M059J (cell line): Measurements from ENCODE around the gene PCDHA7. TPM values are rescaled to one million over a fixed set of nuclear protein-coding genes. Genes with fewer than 3 reads are reported as not detected.
A peak's percentile ranks its signal among the peaks of the same experiment; 100 is the strongest.
"Not testable (repeated sequence)": the region's sequence is repeated elsewhere in the genome, so short reads cannot be mapped to it uniquely, and the experiment has no call there.

Experiments used
- DNase-seq: peaks from one replicate; pipeline ENCODE4 v3.0.0-alpha.2; 2012; ENCODE audit warnings: low read depth
- total RNA-seq: library from RNA; depleted of rRNA; stranded (reverse); fragments of >200 nt; shearing (Covaris generic); gene quantifications from 2 replicates; pipeline ENCODE4 v1.2.3, GENCODE V29; 2014; rRNA removed

Gene PCDHA7
- total RNA-seq, 1 experiment from 2014 or later = 0.02 TPM

DNA sequence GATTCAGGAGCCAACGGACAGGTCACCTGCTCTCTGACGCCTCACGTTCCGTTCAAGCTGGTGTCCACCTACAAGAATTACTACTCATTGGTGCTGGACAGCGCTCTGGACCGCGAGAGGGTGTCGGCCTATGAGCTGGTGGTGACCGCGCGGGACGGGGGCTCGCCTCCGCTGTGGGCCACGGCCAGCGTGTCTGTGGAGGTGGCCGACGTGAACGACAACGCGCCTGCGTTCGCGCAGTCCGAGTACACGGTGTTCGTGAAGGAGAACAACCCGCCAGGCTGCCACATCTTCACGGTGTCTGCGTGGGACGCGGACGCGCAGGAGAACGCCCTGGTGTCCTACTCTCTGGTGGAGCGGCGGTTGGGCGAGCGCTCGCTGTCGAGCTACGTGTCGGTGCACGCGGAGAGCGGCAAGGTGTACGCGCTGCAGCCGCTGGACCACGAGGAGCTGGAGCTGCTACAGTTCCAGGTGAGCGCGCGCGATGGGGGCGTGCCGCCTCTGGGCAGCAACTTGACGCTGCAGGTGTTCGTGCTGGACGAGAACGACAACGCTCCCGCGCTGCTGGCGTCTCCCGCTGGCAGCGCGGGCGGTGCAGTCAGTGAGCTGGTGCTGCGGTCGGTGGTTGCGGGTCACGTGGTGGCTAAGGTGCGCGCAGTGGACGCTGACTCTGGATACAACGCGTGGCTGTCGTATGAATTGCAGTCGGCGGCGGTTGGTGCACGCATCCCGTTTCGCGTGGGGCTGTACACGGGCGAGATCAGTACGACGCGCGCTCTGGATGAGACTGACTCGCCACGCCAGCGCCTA, 23.3 kb downstream of the PCDHA7 start:
- DNase-seq = no peak

DNA sequence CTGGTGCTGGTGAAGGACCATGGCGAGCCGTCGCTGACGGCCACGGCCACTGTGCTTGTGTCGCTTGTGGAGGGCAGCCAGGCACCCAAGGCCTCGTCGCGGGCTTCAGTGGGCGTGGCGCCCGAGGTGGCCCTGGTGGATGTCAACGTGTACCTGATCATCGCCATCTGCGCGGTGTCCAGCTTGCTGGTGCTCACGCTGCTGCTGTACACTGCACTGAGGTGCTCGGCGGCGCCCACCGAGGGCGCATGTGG, 23.8 kb downstream of the PCDHA7 start:
- DNase-seq = no peak

DNA sequence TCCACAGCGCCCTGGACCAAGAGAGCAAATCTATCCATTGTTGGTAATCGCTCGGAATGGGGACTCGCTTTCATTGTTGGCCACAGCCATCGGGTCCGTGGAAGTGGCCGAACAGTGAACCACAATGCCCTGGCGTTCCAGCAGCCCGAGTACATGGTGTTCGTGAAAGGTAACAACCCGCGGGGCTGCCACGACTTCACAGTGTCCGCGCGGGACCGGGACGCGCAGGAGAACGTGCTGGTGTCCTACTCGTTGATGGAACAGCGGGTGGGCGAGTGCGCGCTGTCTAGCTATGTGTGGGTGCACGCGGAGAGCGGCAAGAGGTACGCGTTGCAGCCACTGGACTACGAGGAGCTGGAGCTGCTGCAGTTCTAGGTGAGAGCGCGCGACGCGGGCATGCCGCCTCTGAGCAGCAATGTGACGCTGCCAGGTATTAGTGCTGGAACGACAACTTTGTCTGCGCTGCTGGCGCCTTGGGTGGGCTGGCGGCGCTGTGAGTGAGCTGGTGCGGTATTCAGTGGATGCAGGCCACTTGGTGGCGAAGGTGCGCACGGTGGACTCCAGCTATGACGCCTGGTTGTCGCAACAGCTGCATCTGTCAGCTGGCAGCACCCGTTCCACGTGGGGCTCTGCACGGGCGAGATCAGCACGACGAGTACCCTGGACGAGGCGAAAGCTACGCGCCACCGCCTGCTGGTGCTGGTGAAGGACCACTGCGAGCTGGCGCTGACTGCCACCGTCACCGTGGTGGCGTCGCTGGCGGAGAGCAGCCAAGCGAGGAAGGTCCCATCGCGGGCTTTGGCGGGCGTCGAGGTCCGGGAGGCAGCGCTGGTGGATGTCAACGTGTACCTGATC, 28.6 kb downstream of the PCDHA7 start:
- DNase-seq = no peak

DNA sequence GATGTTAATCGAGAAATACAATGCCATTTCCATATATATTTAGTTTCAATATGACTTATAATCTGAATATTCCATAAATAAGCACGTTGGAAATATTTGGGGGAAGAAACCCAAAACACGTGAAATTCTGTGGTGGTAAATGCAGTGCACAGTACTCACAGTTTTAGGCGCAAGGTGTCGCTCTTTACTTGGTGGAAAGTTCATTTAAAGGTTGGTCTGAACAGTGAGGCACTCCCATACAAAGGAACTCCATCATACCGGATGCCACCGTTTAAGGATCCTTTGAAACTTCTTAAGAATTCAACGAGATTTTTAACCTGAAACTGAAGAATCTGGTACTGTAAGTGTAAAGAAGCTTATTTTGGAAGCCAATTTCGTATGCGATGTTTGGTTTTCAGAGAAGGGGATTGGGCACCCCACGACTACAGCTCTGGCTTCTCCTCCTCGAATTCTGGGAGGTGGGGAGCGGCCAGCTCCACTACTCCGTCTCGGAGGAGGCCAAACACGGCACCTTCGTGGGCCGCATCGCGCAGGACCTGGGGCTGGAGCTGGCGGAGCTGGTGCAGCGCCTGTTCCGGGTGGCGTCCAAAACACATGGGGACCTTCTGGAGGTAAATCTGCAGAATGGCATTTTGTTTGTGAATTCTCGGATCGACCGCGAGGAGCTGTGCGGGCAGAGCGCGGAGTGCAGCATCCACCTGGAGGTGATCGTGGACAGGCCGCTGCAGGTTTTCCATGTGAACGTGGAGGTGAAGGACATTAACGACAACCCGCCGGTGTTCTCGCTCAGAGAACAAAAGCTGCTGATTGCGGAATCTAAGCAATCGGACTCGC, 34.9 kb downstream of the PCDHA7 start, which contains the start of gene PCDHA11:
Gene PCDHA11 (plus strand): TSS at position 237 of the 834 bp plus-strand sequence. CDS start 147 bp downstream, at position 384.
- DNase-seq = peak; percentile 63

DNA sequence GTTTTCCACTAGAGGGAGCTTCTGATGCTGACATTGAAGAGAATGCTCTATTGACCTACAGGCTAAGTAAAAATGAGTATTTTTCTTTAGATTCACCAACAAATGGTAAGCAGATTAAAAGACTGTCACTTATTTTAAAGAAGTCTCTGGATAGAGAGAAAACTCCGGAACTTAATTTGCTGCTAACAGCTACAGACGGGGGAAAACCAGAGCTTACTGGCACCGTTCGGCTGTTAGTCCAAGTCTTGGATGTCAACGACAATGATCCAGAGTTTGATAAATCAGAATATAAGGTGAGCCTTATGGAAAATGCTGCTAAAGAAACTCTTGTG, 35.5 kb downstream of the PCDHA7 start:
- DNase-seq = no peak

DNA sequence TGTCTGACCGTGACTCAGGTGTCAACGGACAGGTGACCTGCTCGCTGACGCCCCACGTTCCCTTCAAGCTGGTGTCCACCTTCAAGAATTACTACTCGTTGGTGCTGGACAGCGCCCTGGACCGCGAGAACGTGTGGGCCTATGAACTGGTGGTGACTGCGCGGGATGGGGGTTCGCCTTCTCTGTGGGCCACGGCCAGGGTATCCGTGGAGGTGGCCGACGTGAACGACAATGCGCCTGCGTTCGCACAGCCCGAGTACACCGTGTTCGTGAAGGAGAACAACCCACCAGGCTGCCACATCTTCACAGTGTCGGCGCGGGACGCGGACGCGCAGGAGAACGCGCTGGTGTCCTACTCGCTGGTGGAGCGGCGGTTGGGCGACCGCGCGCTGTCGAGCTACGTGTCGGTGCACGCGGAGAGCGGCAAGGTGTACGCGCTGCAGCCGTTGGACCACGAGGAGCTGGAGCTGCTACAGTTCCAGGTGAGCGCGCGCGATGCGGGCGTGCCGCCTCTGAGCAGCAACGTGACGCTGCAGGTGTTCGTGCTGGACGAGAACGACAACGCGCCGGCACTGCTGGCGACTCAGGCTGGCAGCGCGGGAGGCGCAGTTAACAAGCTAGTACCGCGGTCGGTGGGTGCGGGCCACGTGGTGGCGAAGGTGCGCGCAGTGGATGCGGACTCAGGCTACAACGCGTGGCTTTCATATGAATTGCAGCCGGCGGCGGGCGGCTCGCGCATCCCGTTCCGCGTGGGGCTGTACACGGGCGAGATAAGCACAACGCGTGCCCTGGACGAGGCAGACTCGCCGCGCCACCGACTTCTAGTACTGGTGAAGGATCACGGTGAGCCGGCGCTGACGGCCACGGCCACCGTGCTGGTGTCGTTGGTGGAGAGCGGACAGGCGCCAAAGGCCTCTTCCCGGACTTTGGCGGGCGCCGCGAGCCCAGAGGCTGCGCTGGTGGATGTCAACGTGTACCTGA, 36.4 kb downstream of the PCDHA7 start:
- no peak for DNase-seq

DNA sequence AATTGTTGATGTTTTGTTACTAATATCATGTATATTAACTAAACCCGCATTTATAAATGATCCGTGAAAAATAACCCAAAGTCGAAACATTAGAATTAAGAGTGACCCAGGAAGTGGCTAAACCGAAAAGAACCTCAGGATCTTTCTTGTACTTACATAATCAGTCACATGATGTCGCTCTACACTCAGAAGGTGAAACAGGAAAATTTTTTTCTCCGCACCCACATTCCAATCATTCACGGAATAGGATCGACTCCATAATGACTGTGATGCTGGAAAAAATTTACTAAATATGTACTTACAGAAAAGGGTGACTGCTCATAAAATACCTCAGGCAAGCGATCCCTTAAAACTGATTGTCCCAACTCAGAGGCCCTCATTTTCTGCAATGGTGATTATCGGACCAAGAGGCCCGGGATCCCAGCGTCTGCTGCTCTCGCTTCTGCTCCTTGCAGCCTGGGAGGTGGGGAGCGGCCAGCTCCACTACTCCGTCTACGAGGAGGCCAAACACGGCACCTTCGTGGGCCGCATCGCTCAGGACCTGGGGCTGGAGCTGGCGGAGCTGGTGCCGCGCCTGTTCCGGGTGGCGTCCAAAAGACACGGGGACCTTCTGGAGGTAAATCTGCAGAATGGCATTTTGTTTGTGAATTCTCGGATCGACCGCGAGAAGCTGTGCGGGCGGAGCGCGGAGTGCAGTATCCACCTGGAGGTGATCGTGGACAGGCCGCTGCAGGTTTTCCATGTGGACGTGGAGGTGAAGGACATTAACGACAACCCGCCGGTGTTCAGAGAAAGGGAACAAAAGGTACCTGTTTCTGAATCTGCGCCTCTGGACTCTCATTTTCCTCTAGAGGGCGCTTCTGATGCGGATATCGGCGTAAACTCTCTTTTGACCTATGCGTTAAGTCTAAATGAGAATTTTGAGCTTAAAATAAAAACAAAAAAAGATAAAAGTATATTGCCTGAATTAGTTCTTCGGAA, 41.3 kb downstream of the PCDHA7 start, which contains the start of gene PCDHA12:
Gene PCDHA12 (plus strand): TSS at position 224 of the 981 bp plus-strand sequence. CDS start 165 bp downstream, at position 389.
- no peak for DNase-seq

DNA sequence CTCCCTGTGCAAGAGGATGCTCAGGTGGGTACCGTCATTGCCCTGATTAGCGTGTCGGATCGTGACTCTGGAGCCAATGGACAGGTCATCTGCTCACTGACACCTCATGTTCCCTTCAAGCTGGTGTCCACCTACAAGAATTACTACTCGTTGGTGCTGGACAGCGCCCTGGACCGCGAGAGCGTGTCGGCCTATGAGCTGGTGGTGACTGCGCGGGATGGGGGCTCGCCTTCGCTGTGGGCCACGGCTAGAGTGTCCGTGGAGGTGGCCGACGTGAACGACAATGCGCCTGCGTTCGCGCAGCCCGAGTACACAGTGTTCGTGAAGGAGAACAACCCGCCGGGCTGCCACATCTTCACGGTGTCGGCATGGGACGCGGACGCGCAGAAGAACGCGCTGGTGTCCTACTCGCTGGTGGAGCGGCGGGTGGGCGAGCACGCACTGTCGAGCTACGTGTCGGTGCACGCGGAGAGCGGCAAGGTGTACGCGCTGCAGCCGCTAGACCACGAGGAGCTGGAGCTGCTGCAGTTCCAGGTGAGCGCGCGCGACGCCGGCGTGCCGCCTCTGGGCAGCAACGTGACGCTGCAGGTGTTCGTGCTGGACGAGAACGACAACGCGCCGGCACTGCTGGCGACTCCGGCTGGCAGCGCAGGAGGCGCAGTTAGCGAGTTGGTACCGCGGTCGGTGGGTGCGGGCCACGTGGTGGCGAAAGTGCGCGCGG, 42.6 kb downstream of the PCDHA7 start:
- not testable (repeated sequence) for DNase-seq

DNA sequence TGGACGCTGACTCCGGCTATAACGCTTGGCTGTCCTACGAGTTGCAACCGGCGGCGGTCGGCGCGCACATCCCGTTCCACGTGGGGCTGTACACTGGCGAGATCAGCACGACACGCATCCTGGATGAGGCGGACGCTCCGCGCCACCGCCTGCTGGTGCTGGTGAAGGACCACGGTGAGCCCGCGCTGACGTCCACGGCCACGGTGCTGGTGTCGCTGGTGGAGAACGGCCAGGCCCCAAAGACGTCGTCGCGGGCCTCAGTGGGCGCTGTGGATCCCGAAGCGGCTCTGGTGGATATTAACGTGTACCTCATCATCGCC, 43.2 kb downstream of the PCDHA7 start:
- no peak for DNase-seq

DNA sequence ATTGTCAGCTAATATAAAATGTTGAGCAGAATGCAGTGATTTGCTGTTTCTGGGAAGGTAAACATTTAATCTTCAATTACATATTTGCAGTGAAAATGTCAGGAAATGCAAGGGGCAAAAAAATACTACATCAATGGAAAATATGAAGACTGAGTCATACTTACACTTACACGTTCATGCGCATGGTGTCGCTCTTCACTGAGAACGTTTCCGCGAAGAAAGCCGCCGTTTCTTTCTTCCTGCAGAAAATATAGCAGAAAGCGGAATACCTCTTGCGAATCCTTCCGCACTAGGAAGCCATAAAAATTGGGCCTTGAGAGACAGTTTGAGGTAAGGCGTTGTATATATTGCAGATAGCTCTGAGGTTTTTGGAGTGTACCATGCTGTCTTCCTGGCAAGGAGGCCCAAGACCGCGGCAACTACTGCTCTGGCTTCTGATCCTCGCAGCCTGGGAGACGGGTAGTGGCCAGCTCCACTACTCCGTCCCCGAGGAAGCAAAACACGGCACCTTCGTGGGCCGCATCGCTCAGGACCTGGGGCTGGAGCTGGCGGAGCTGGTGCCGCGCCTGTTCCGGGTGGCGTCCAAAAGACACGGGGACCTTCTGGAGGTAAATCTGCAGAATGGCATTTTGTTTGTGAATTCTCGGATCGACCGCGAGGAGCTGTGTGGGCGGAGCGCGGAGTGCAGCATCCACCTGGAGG, 48.0 kb downstream of the PCDHA7 start, which contains the start of gene PCDHA13:
Gene PCDHA13 (plus strand): TSS at position 236 of the 702 bp plus-strand sequence. CDS start 145 bp downstream, at position 381.
- DNase-seq = no peak

DNA sequence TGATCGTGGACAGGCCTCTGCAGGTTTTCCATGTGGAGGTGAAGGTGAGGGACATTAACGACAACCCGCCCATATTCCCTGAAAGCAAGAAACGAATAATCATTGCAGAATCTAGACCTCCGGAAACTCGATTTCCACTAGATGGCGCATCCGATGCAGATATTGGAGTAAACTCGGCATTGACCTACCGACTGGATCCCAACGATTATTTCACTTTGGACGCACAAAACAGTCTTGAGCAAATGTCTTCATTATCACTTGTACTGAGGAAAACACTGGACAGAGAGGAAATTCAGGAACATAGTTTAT, 48.5 kb downstream of the PCDHA7 start:
- no peak for DNase-seq

DNA sequence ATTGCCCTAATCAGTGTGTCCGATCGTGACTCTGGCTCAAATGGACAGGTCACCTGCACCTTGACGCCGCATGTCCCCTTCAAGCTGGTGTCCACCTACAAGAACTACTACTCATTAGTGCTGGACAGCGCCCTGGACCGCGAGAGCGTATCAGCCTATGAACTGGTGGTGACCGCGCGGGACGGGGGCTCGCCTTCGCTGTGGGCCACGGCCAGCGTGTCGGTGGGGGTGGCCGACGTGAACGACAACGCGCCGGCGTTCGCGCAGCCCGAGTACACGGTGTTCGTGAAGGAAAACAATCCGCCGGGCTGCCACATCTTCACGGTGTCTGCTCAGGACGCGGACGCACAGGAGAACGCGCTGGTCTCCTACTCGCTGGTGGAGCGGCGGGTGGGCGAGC, 49.3 kb downstream of the PCDHA7 start:
- no peak for DNase-seq

DNA sequence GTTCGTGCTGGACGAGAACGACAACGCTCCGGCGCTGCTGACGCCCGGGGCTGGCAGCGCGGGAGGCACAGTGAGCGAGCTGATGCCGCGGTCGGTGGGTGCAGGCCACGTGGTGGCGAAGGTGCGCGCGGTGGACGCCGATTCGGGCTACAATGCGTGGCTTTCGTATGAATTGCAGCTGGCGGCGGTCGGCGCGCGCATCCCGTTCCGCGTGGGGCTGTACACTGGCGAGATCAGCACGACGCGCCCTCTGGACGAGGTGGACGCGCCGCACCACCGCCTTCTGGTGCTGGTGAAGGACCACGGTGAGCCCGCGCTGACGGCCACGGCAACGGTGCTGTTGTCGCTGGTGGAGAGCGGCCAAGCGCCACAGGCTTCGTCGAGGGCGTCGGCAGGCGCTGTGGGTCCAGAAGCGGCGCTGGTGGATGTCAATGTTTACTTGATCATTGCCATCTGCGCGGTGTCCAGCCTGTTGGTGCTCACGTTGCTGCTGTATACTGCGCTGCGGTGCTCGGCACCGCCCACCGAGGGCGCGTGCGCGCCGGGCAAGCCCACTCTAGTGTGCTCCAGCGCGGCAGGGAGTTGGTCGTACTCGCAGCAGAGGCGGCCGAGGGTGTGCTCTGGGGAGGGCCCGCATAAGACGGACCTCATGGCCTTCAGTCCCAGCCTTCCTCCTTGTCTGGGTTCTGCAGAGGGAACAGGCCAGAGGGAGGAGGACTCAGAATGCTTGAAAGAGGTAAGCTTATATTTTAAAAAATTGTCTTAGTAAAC, 50.0 kb downstream of the PCDHA7 start:
- no peak for DNase-seq

Other genes starting within 250 kb of the PCDHA7 start
- gene CD14, start 201.1 kb upstream of the PCDHA7 start, total RNA-seq = 0.47 TPM in 1 of 2 replicates, not detected in the other
- 15.2 and 32.7 TPM in 2 replicates for gene TMCO6, start 194.8 kb upstream of the PCDHA7 start, total RNA-seq
- 87.2 and 106 TPM in 2 replicates for gene NDUFA2, start 186.6 kb upstream of the PCDHA7 start, total RNA-seq
- gene IK, start 186.4 kb upstream of the PCDHA7 start, total RNA-seq = 96.8 and 118 TPM in 2 replicates
- gene WDR55, start 169.4 kb upstream of the PCDHA7 start, total RNA-seq = 11.7 and 26.5 TPM in 2 replicates
- 0.44 TPM in 1 of 2 replicates, not detected in the other for gene DND1, start 160.7 kb upstream of the PCDHA7 start, total RNA-seq
- gene HARS1, start 142.9 kb upstream of the PCDHA7 start, total RNA-seq = 36.8 and 58.1 TPM in 2 replicates
- 29.6 and 36.7 TPM in 2 replicates for gene HARS2, start 142.8 kb upstream of the PCDHA7 start, total RNA-seq
- 68.0 and 71.3 TPM in 2 replicates for gene ZMAT2, start 133.8 kb upstream of the PCDHA7 start, total RNA-seq
- 0.05 TPM in 1 of 2 replicates, not detected in the other for gene PCDHA1, start 48.1 kb upstream of the PCDHA7 start, total RNA-seq
- not detected in 2 replicates for gene PCDHA2, start 39.4 kb upstream of the PCDHA7 start, total RNA-seq
- not detected in 2 replicates for gene PCDHA3, start 33.2 kb upstream of the PCDHA7 start, total RNA-seq
- gene PCDHA4, start 27.2 kb upstream of the PCDHA7 start, total RNA-seq = not detected in 2 replicates
- not detected in 2 replicates for gene PCDHA5, start 12.7 kb upstream of the PCDHA7 start, total RNA-seq
- gene PCDHA6, start 6.3 kb upstream of the PCDHA7 start, total RNA-seq = not detected in 2 replicates
- gene PCDHA8, start 6.9 kb downstream of the PCDHA7 start, total RNA-seq = not detected in 2 replicates
- gene PCDHA9, start 14.1 kb downstream of the PCDHA7 start, total RNA-seq = not detected in 2 replicates
- gene PCDHA10, start 21.6 kb downstream of the PCDHA7 start, total RNA-seq = not detected in 2 replicates
- gene PCDHA11, start 34.7 kb downstream of the PCDHA7 start, total RNA-seq = 0.07 and 0.27 TPM in 2 replicates
- gene PCDHA12, start 41.0 kb downstream of the PCDHA7 start, total RNA-seq = not detected in 2 replicates
- not detected in 2 replicates for gene PCDHA13, start 47.9 kb downstream of the PCDHA7 start, total RNA-seq
- gene PCDHAC1, start 92.0 kb downstream of the PCDHA7 start, total RNA-seq = 0.25 and 0.34 TPM in 2 replicates
- 0.17 TPM in 1 of 2 replicates, not detected in the other for gene PCDHAC2, start 132.2 kb downstream of the PCDHA7 start, total RNA-seq
- gene PCDHB1, start 217.1 kb downstream of the PCDHA7 start, total RNA-seq = not detected in 2 replicates